Measurements from ENCODE around the gene ACADS.

- TF ChIP-seq CTCF (IDR thresholded peaks at IDR 0.05) (no peak), POLR2A (IDR thresholded peaks at IDR 0.05) (no peak)
Measured at GRCh38 chr12:120739031-120739762, 13.6 kb downstream of the ACADS start.
